Endodermal cell (in vitro differentiated cells): ENCODE results near the gene CEACAM19. TPM values are rescaled to one million over a fixed set of nuclear protein-coding genes. Genes with fewer than 3 reads are reported as not detected.

Experiments
- DNase-seq: peaks from one replicate; pipeline ENCODE4 v3.0.0-alpha.2; 2017
- H3K27ac ChIP-seq: 2 replicates; pipeline ENCODE4 v1.5.1; 2013; ENCODE audit warnings: mild to moderate bottlenecking, low read depth, low read length, moderate library complexity
- H3K27me3 ChIP-seq: 2 replicates; pipeline ENCODE4 v1.6.1; 2013; ENCODE audit warnings: mild to moderate bottlenecking, low read length, moderate library complexity; ENCODE audit not compliant: insufficient read depth, control insufficient read depth, poor library complexity, severe bottlenecking
- H3K36me3 ChIP-seq: 2 replicates; pipeline ENCODE4 v1.7.0; 2013; ENCODE audit warnings: mild to moderate bottlenecking, low read length, moderate library complexity; ENCODE audit not compliant: control insufficient read depth, insufficient read depth
- H3K4me1 ChIP-seq: one replicate; pipeline ENCODE4 v1.7.0; 2013; ENCODE audit warnings: low read length; ENCODE audit not compliant: control insufficient read depth, insufficient read depth
- H3K4me3 ChIP-seq: 2 replicates; pipeline ENCODE4 v1.5.1; 2013; ENCODE audit warnings: mild to moderate bottlenecking, low read length, moderate library complexity
- H3K9ac ChIP-seq: 2 replicates; pipeline ENCODE4 v1.6.1; 2013; ENCODE audit warnings: mild to moderate bottlenecking, low read length, moderate library complexity; ENCODE audit not compliant: poor library complexity, severe bottlenecking; ENCODE audit errors: extremely low read depth
- H3K9me3 ChIP-seq: 2 replicates; pipeline ENCODE4 v1.6.1; 2013; ENCODE audit warnings: mild to moderate bottlenecking, low read length, moderate library complexity; ENCODE audit not compliant: control insufficient read depth
- H3K27ac Mint-ChIP-seq: 2 replicates; pipeline ENCODE4 v1.8.0; 2020; ENCODE audit warnings: mixed read lengths
- H3K27me3 Mint-ChIP-seq: 2 replicates; pipeline ENCODE4 v1.8.0; 2021; ENCODE audit warnings: mild to moderate bottlenecking, mixed read lengths; ENCODE audit not compliant: insufficient read depth
- H3K36me3 Mint-ChIP-seq: 2 replicates; pipeline ENCODE4 v1.8.0; 2020; ENCODE audit warnings: low read depth, mixed read lengths
- H3K4me1 Mint-ChIP-seq: 2 replicates; pipeline ENCODE4 v1.8.0; 2020; ENCODE audit warnings: mixed read lengths
- H3K4me3 Mint-ChIP-seq: 2 replicates; pipeline ENCODE4 v1.8.0; 2020; ENCODE audit warnings: mild to moderate bottlenecking, moderate library complexity, mixed read lengths
- H3K9me3 Mint-ChIP-seq: 2 replicates; pipeline ENCODE4 v1.8.0; 2020; ENCODE audit warnings: mild to moderate bottlenecking, mixed read lengths
- CTCF ChIP-seq: fragments of 200-600 bp; sonication (generic); conservative IDR thresholded peaks from 2 replicates; pipeline ENCODE4 v1.5.0; 2021; ENCODE audit warnings: antibody characterized with exemption, mild to moderate bottlenecking
- WGBS, 2 experiments: methylation state at CpG; one replicate each; pipeline versions ENCODE4 v1.1.5 to v1.1.7; 2013; ENCODE audit warnings: missing lambda C conversion rate in 2 of 2, mixed read lengths in 1 of 2; ENCODE audit not compliant: insufficient coverage in 1 of 2, insufficient read length in 1 of 2; 5-methylcytosine and 5-hydroxymethylcytosine counted together
- total RNA-seq, 2 donors: library from RNA; stranded (reverse); fragmentation: NEBNext Ultra II Directional in 1 of 2; extraction: Animal tissue kit (Norgen Biotek cat#: 25700) in 1 of 2; gene quantifications; 2 replicates in 1 of 2; 3 replicates in 1 of 2; pipeline ENCODE4 v1.2.1, GENCODE V29; 2021

Gene CEACAM19
- total RNA-seq, 2 donors from 2014 or later, result 2.2 to 2.8 TPM

DNA sequence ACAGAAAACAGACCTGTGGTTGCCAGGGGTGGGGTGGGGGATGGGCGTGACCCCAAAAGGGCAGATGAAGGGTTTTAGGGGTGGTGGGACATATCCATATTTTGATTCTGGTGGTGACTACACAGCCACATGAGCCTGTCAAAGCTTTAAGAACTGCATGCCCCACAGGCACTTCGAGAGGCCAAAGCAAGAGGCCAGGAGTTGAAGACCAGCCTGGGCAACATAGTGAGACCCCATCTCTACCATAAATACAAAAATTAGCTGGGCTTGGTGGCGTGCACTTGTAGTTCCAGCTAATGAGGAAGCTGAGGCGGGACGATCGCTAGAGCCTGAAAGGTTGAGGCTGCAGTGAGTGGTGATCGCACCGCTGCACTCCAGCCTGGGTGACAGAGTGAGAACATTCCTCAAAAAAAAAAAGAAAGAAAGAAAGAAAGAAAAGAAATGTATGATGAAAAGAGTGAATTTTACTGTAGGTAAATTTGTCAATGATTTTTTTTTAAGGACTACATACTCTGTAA lies 58.3 kb downstream of the CEACAM19 start:
- DNase-seq, result no peak
- WGBS, 2 experiments, result 95% methylated on average over 8 of the region's 8 CpGs
- TF ChIP-seq CTCF, result no peak

GRCh38 chr19:44731081-44731480 lies 59.8 kb downstream of the CEACAM19 start:
- no peak for TF ChIP-seq CTCF
- H3K4me1 Mint-ChIP-seq, result no peaks in the 10 kb centered on the region
- Histone ChIP-seq H3K36me3 (no peaks in the 10 kb centered on the region), H3K27me3 (no peaks in the 10 kb centered on the region), H3K9me3 (no peaks in the 10 kb centered on the region), H3K27ac (no peak overlapping the region), H3K4me3 (no peak overlapping the region), H3K9ac (no peak overlapping the region), H3K4me1 (no peaks in the 10 kb centered on the region)
- no peak overlapping the region for H3K4me3 Mint-ChIP-seq
- 82% methylated on average over 3 of the region's 5 CpGs; no CpG with 5 or more reads in 1 of the 2 experiments for WGBS, 2 experiments
- H3K27me3 Mint-ChIP-seq, result peaks cover 14% of the 10 kb centered on the region
- H3K36me3 Mint-ChIP-seq, result no peaks in the 10 kb centered on the region
- DNase-seq, result no peak
- no peaks in the 10 kb centered on the region for H3K9me3 Mint-ChIP-seq
- no peak overlapping the region for H3K27ac Mint-ChIP-seq

More for the DNA sequence above, 58.3 kb downstream of the CEACAM19 start:
- Histone ChIP-seq H3K9ac (no peak overlapping the region), H3K9me3 (no peaks in the 10 kb centered on the region), H3K4me1 (no peaks in the 10 kb centered on the region), H3K4me3 (no peak overlapping the region), H3K27ac (no peak overlapping the region), H3K36me3 (no peaks in the 10 kb centered on the region), H3K27me3 (no peaks in the 10 kb centered on the region)
- Mint-ChIP-seq H3K27me3 (peaks cover 12% of the 10 kb centered on the region), H3K4me1 (no peaks in the 10 kb centered on the region), H3K4me3 (no peak overlapping the region), H3K9me3 (no peaks in the 10 kb centered on the region), H3K36me3 (no peaks in the 10 kb centered on the region), H3K27ac (no peak overlapping the region)

DNA sequence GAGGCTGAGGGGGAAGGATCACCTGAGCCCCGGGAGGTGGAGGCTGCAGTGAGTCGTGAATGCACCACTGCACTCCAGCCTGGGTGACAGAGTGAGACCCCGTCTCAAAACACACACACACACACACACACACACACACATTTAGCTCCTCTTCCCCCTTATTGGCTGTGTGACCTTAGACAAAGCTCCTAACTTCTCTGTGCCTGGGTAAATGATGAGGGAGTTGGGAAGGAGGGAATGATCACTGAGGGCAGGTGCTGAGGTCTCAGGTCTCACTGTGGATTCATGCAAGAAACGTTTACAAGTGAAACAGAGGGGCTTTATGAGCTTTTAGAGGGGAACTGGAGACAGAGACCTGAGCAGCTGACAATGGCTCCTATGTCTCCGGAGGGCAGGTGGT lies 60.3 kb downstream of the CEACAM19 start:
- Histone ChIP-seq H3K27me3 (no peaks in the 10 kb centered on the region), H3K27ac (no peak overlapping the region), H3K4me1 (no peaks in the 10 kb centered on the region), H3K9ac (no peak overlapping the region), H3K9me3 (no peaks in the 10 kb centered on the region), H3K36me3 (no peaks in the 10 kb centered on the region), H3K4me3 (no peak overlapping the region)
- Mint-ChIP-seq H3K27me3 (peaks cover 14% of the 10 kb centered on the region), H3K36me3 (no peaks in the 10 kb centered on the region), H3K4me1 (no peaks in the 10 kb centered on the region), H3K4me3 (no peak overlapping the region), H3K27ac (no peak overlapping the region), H3K9me3 (no peaks in the 10 kb centered on the region)
- no peak for DNase-seq
- 44 to 66% methylated on average over 2 to 4 of the region's 5 CpGs for WGBS, 2 experiments
- TF ChIP-seq CTCF, result no peak
